Keratinocyte (primary cell): ENCODE measurements around the gene ROBO3. TPM values are rescaled to one million over a fixed set of nuclear protein-coding genes. Genes with fewer than 3 reads are reported as not detected.
A peak's percentile ranks its signal among the peaks of the same experiment; 100 is the strongest.

ENCODE experiments used
- DNase-seq: peaks from one replicate; pipeline ENCODE4 v3.0.0-alpha.2; 2011; ENCODE audit warnings: low read depth, missing footprints, low spot score
- FAIRE-seq: peaks from 2 replicates; lab custom pipeline; 2011; peaks lifted over from hg19 to GRCh38; lab: Jason Lieb, UNC
- H2AFZ ChIP-seq: 2 replicates; pipeline ENCODE4 v1.6.0; 2012; ENCODE audit warnings: low read length, control low read depth, inconsistent platforms; ENCODE audit not compliant: control insufficient read depth
- H3K27ac ChIP-seq: 2 replicates; pipeline ENCODE4 v1.5.1; 2011; ENCODE audit warnings: low read length; ENCODE audit not compliant: control insufficient read depth, insufficient read depth
- H3K27me3 ChIP-seq: 3 replicates; pipeline ENCODE4 v1.6.0; 2011; ENCODE audit warnings: low read length; ENCODE audit not compliant: control insufficient read depth, insufficient read depth; ENCODE audit errors: extremely low read depth
- H3K36me3 ChIP-seq, 2 experiments: 2 replicates in 1 of 2; 3 replicates in 1 of 2; pipeline ENCODE4 v1.5.1; 2011; ENCODE audit warnings: low read length in 2 of 2, mild to moderate bottlenecking in 1 of 2; ENCODE audit not compliant: control insufficient read depth in 2 of 2, insufficient read depth in 2 of 2; ENCODE audit errors: extremely low read depth in 1 of 2
- H3K4me1 ChIP-seq: 3 replicates; pipeline ENCODE4 v1.5.1; 2011; ENCODE audit warnings: low read length; ENCODE audit not compliant: control insufficient read depth, insufficient read depth; ENCODE audit errors: extremely low read depth
- H3K4me2 ChIP-seq: 3 replicates; pipeline ENCODE4 v1.6.0; 2011; ENCODE audit warnings: low read depth, low read length; ENCODE audit not compliant: control insufficient read depth, insufficient read depth; ENCODE audit errors: extremely low read depth
- H3K4me3 ChIP-seq, 3 experiments: fragments of 200-600 bp in 1 of 3; sonication (generic) in 1 of 3; 2 replicates in 2 of 3; 3 replicates in 1 of 3; pipeline ENCODE4 v1.5.1; 2011 to 2016; ENCODE audit warnings: low read length in 3 of 3, mild to moderate bottlenecking in 3 of 3, control low read depth in 2 of 3, inconsistent platforms in 1 of 3, low read depth in 1 of 3, mixed read lengths in 1 of 3, mixed run types in 1 of 3, moderate library complexity in 1 of 3; ENCODE audit not compliant: control insufficient read depth in 2 of 3, insufficient read depth in 2 of 3; ENCODE audit errors: extremely low read depth in 1 of 3
- H3K79me2 ChIP-seq: 2 replicates; pipeline ENCODE4 v1.6.0; 2012; ENCODE audit warnings: low read length; ENCODE audit not compliant: control insufficient read depth, insufficient read depth
- H3K9ac ChIP-seq: 3 replicates; pipeline ENCODE4 v1.6.0; 2011; ENCODE audit warnings: low read length; ENCODE audit not compliant: control insufficient read depth, insufficient read depth; ENCODE audit errors: extremely low read depth
- H3K9me1 ChIP-seq: 3 replicates; pipeline ENCODE4 v1.6.0; 2011; ENCODE audit warnings: low read length; ENCODE audit not compliant: control insufficient read depth, insufficient read depth; ENCODE audit errors: extremely low read depth
- H3K9me3 ChIP-seq: 2 replicates; pipeline ENCODE4 v1.5.1; 2012; ENCODE audit warnings: low read depth, low read length; ENCODE audit not compliant: control insufficient read depth
- H4K20me1 ChIP-seq: 3 replicates; pipeline ENCODE4 v1.6.0; 2011; ENCODE audit warnings: low read length; ENCODE audit not compliant: control insufficient read depth, insufficient read depth; ENCODE audit errors: extremely low read depth
- CTCF ChIP-seq, 3 experiments: IDR thresholded peaks in 1 of 3; conservative IDR thresholded peaks in 1 of 3; optimal IDR thresholded peaks in 1 of 3; 2 replicates in 2 of 3; 3 replicates in 1 of 3; pipeline versions ENCODE3 to v1.5.1; 2011; ENCODE audit warnings: low read length in 3 of 3, mild to moderate bottlenecking in 3 of 3, moderate library complexity in 2 of 3, control low read depth in 1 of 3, inconsistent platforms in 1 of 3; ENCODE audit not compliant: insufficient read depth in 2 of 3; ENCODE audit errors: extremely low read depth in 1 of 3
- EZH2 ChIP-seq: IDR thresholded peaks from one replicate; pipeline ENCODE4 v1.6.1; 2012; ENCODE audit warnings: inconsistent platforms, mild to moderate bottlenecking, low read length, moderate library complexity
- dilution Hi-C: fragments of 300-500 bp; cut with MboI; formaldehyde crosslinking; loops from one replicate; pipeline ENCODE4 v1.7.0; 2020; ENCODE audit warnings: low sequenced_read_pairs; ENCODE audit not compliant: extremely low pct_ligation_motif_present
- polyA plus RNA-seq, 5 experiments: library from polyadenylated mRNA; depleted of rRNA in 3 of 5; stranded (reverse) in 3 of 5; stranded (forward) in 1 of 5; unstranded in 1 of 5; fragments of >200 nt; gene quantifications; 1 replicate in 1 of 5; 2 replicates in 3 of 5; 3 replicates in 1 of 5; pipeline versions ENCODE4 v1.2.1 to v1.2.3, GENCODE V29; 2011 to 2012; ENCODE audit warnings: missing spikeins in 2 of 5, low read depth in 1 of 5, low replicate concordance in 1 of 5

ROBO3 gene
- polyA plus RNA-seq, 1 donor (not counting 4 experiments of a cell fraction or from before 2014, with no cell fraction given), result 13.6 TPM

DNA sequence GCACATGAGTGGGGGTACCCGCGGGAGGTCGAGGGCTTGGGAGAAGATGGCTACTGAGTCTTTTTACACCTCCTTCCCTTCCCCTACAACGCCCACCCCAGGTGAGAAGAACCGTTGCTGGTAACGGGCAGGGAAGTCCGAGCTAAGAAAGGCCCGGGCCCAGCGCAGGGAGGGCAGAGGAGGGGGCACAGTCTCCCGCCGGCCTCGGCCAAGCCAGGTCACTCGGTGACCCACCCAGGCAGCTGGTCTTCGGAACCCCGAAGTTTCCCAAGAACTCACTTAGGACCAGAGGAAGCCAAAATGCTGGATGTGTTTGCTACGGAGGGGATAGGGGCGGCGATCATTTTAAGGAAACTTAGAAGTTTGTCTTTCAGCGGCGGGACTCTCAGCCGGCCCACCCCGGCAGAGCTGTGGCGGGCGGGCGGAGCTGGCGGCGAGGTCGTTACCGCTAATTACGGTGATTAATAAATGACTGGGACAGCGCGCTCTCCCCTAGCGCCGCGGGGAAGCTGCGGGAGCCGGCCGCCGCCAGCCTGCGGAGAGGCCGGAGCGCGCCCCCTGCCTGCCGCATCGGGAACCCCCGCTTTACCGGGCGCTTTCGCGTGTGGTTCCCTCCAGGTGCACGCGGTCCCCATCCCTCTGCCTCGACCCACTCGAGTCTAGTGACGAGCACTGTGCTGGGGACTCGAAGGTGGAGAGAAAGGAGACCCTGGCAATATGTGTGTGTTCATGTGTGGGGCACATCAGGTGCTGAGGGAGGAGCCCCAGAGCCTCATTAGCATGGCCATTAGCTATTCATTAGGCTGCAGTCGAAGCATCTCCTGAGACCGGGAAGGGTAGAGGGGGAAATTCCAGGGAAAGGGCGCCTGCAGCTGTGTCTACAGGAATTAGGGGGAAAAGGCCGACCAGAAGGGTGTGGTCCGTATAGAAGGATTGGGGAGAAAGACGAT lies 945 bp downstream of the ROBO3 start:
- dilution Hi-C loops, result no loop called here
- Histone ChIP-seq H3K4me2 (peak overlapping the region; percentile 62), H3K4me3 (peak overlapping the region in 1 of 3 experiments; percentile 27), H3K9ac (no peak overlapping the region), H3K9me1 (no peaks in the 10 kb centered on the region), H3K79me2 (no peaks in the 10 kb centered on the region), H3K4me1 (peaks cover 3% of the 10 kb centered on the region), H3K27ac (no peak overlapping the region), H2AFZ (no peak overlapping the region), H3K36me3 (no peaks in the 10 kb centered on the region), H3K27me3 (peaks cover 98% of the 10 kb centered on the region), H4K20me1 (no peaks in the 10 kb centered on the region), H3K9me3 (no peaks in the 10 kb centered on the region)
- FAIRE-seq (no peak), DNase-seq (no peak)
- TF ChIP-seq EZH2 (peak; percentile 16), CTCF (optimal IDR thresholded peaks at IDR 0.05 in 1 of 3, IDR thresholded peaks at IDR 0.05 in 1 of 3, conservative IDR thresholded peaks at IDR 0.05 in 1 of 3; ENCODE audit: extremely low read depth in 1 of 3, insufficient read depth in 2 of 3, low read length in 3 of 3) (peak; percentile 44 to 79 (median 73))

DNA sequence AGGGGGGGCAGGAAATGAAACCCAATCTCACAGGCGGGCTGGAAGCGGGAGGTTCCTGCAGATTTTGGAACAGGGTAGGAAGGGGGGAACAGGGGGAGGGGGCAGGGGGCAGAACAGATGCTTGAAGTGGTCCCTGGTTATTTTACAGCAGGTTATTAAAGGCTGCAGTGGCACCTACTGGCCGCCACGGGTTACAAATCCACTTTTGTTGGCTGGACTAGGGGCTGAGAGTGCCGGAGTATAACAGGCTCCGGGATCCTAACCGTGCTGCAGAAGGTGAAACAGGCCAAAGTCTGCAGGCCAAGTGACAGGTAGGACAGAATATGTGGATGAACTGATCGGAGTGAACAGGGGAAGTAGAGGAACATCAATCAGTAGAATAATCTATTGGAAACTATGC lies 2.5 kb downstream of the ROBO3 start:
- Histone ChIP-seq H3K9me1 (no peaks in the 10 kb centered on the region), H3K9ac (no peak overlapping the region), H2AFZ (no peak overlapping the region), H4K20me1 (no peaks in the 10 kb centered on the region), H3K36me3 (no peaks in the 10 kb centered on the region), H3K4me3 (no peak overlapping the region), H3K4me1 (peaks cover 3% of the 10 kb centered on the region), H3K27ac (no peak overlapping the region), H3K27me3 (peaks cover 99% of the 10 kb centered on the region), H3K9me3 (no peaks in the 10 kb centered on the region), H3K4me2 (no peak overlapping the region), H3K79me2 (no peaks in the 10 kb centered on the region)
- no peak for FAIRE-seq
- TF ChIP-seq EZH2, result no peak
- peak; percentile 27 to 62 (median 48) for TF ChIP-seq CTCF (optimal IDR thresholded peaks at IDR 0.05 in 1 of 3, IDR thresholded peaks at IDR 0.05 in 1 of 3, conservative IDR thresholded peaks at IDR 0.05 in 1 of 3; ENCODE audit: extremely low read depth in 1 of 3, insufficient read depth in 2 of 3, low read length in 3 of 3)
- dilution Hi-C loops, result no loop called here
- no peak for DNase-seq
